Calu3 (cell line): Measurements from ENCODE around the gene NOP53. TPM values are rescaled to one million over a fixed set of nuclear protein-coding genes. Genes with fewer than 3 reads are reported as not detected.
"Not testable (repeated sequence)": the region's sequence is repeated elsewhere in the genome, so short reads cannot be mapped to it uniquely, and the experiment has no call there.

Source experiments
- BruUV-seq: library from RNA; stranded (reverse); fragments of 400-500 nt; replicated peaks from 2 replicates; lab custom pipeline; 2021; lab: Mats Ljungman, UMichigan
- CTCF ChIA-PET: fragments of 300-600 bp; sonication (Branson Sonifier 250); formaldehyde crosslinking; loops from one replicate; lab custom pipeline; 2022; ENCODE audit warnings: antibody characterized with exemption; lab: Charles Lee
- DNase-seq: peaks from one replicate; pipeline ENCODE4 v3.0.0; 2022
- H3K27ac Mint-ChIP-seq: one replicate; pipeline ENCODE4 v1.8.0; 2022; ENCODE audit warnings: mixed read lengths; ENCODE audit not compliant: unreplicated experiment
- H3K27me3 Mint-ChIP-seq: one replicate; pipeline ENCODE4 v1.8.0; 2022; ENCODE audit warnings: mixed read lengths; ENCODE audit not compliant: unreplicated experiment
- H3K36me3 Mint-ChIP-seq: one replicate; pipeline ENCODE4 v1.8.0; 2022; ENCODE audit warnings: mild to moderate bottlenecking, moderate library complexity, mixed read lengths; ENCODE audit not compliant: insufficient read depth, unreplicated experiment
- H3K4me1 Mint-ChIP-seq: one replicate; pipeline ENCODE4 v1.8.0; 2022; ENCODE audit warnings: mild to moderate bottlenecking, low read depth, mixed read lengths; ENCODE audit not compliant: unreplicated experiment
- H3K4me3 Mint-ChIP-seq: one replicate; pipeline ENCODE4 v1.8.0; 2022; ENCODE audit warnings: mild to moderate bottlenecking, low read depth, moderate library complexity, mixed read lengths; ENCODE audit not compliant: unreplicated experiment
- H3K9me3 Mint-ChIP-seq: one replicate; pipeline ENCODE4 v1.8.0; 2022; ENCODE audit warnings: low read depth, mixed read lengths; ENCODE audit not compliant: unreplicated experiment
- CTCF ChIP-seq: fragments of 200-600 bp; IDR thresholded peaks from one replicate; pipeline ENCODE4 v1.8.0; 2022; ENCODE audit warnings: antibody characterized with exemption; ENCODE audit not compliant: unreplicated experiment
- intact Hi-C: fragments of 100-400 bp; cut with micrococcal nuclease; formaldehyde crosslinking; loops from one replicate; pipeline ENCODE4 v1.10.0; 2022; ENCODE audit not compliant: unreplicated experiment
- total RNA-seq: library from RNA; stranded (reverse); gene quantifications from 2 replicates; pipeline ENCODE4 v1.2.3, GENCODE V29; 2022

The NOP53 gene
- total RNA-seq, 1 experiment from 2014 or later: 222 TPM

- Mint-ChIP-seq H3K4me3 (peak within 1 kb of the TSS; percentile 80), H3K4me1 (peaks cover 23% of the 10 kb centered on the region), H3K27me3 (no peaks in the 10 kb centered on the region), H3K9me3 (no peaks in the 10 kb centered on the region), H3K27ac (peak within 1 kb of the TSS; percentile 82), H3K36me3 (peaks cover 44% of the 10 kb centered on the region)
- DNase-seq: peak; percentile 86
- TF ChIP-seq CTCF: peak; percentile 99
- no TSS peak for BruUV-seq
- intact Hi-C loops: loop anchor here (2.0 kb wide), 2 partner anchors 31 to 149 kb away; partner anchors contain the start of gene NOP53
- CTCF ChIA-PET: interaction anchor here (0.6 to 2.4 kb wide), 17 partner anchors 11 to 285 kb away, joined by 3 to 34 read pairs (median 4); partner anchors contain the start of gene NOP53
These were observed 32.0 kb upstream of the NOP53 start, which contains the start of gene EHD2 for GRCh38 chr19:47713046-47714021. Gene EHD2, plus strand, starts transcription at chr19:47713422. Its CDS starts 3,191 bp downstream, at chr19:47716613.

- CTCF ChIA-PET: interaction anchor here (0.7 to 2.4 kb wide), 6 partner anchors 10 to 286 kb away, joined by 3 to 34 read pairs (median 11); no protein-coding TSS in a partner anchor
- Mint-ChIP-seq H3K4me3 (peak overlapping the region; percentile 80), H3K36me3 (peaks cover 44% of the 10 kb centered on the region), H3K4me1 (peaks cover 23% of the 10 kb centered on the region), H3K9me3 (no peaks in the 10 kb centered on the region), H3K27ac (peak overlapping the region; percentile 82), H3K27me3 (no peaks in the 10 kb centered on the region)
- no peak for TF ChIP-seq CTCF
- no peak for DNase-seq
- BruUV-seq: TSS peak; percentile 74
- intact Hi-C loops: no loop called here
These were observed 31.0 kb upstream of the NOP53 start for GRCh38 chr19:47714339-47714738.

GRCh38 chr19:47714855-47715254 is 30.5 kb upstream of the NOP53 start:
- CTCF ChIA-PET, H3K27me3 Mint-ChIP-seq, BruUV-seq, DNase-seq, H3K9me3 Mint-ChIP-seq, intact Hi-C loops, H3K27ac Mint-ChIP-seq: not testable (repeated sequence)
- Mint-ChIP-seq H3K4me1 (peaks cover 23% of the 10 kb centered on the region), H3K4me3 (peak overlapping the region; percentile 20), H3K36me3 (peaks cover 44% of the 10 kb centered on the region)

GRCh38 chr19:47716270-47716937 is 28.9 kb upstream of the NOP53 start:
- Mint-ChIP-seq H3K4me1 (peaks cover 23% of the 10 kb centered on the region), H3K4me3 (no peak overlapping the region), H3K27ac (no peak overlapping the region), H3K27me3 (no peaks in the 10 kb centered on the region), H3K36me3 (peaks cover 49% of the 10 kb centered on the region), H3K9me3 (no peaks in the 10 kb centered on the region)
- CTCF ChIA-PET: interaction anchor here (0.7 kb wide), 1 partner anchor 58 kb away, joined by 9 read pairs; no protein-coding TSS in a partner anchor
- TF ChIP-seq CTCF: no peak
- BruUV-seq: no TSS peak
- DNase-seq: no peak
- intact Hi-C loops: no loop called here

GRCh38 chr19:47718415-47719046 is 26.8 kb upstream of the NOP53 start:
- H3K27ac Mint-ChIP-seq, H3K27me3 Mint-ChIP-seq, intact Hi-C loops, DNase-seq, H3K9me3 Mint-ChIP-seq, BruUV-seq, H3K4me3 Mint-ChIP-seq: not testable (repeated sequence)
- CTCF ChIA-PET: interaction anchor here (0.6 to 0.9 kb wide), 2 partner anchors 9 to 150 kb away, joined by 3 to 5 read pairs; no protein-coding TSS in a partner anchor
- H3K4me1 Mint-ChIP-seq: peaks cover 23% of the 10 kb centered on the region
- peaks cover 41% of the 10 kb centered on the region for H3K36me3 Mint-ChIP-seq
